Measurements from ENCODE around the gene RPS3A. TPM values are rescaled to one million over a fixed set of nuclear protein-coding genes. Genes with fewer than 3 reads are reported as not detected.
"Not testable (repeated sequence)": the region's sequence is repeated elsewhere in the genome, so short reads cannot be mapped to it uniquely, and the experiment has no call there.

The RPS3A gene
- total RNA-seq, 4 donors from 2014 or later = 905 to 2,947 (median 1,612) TPM

GRCh38 chr4:151133311-151133710, 33.9 kb downstream of the RPS3A start:
- TF ChIP-seq EP300 (IDR thresholded peaks at IDR 0.05; ENCODE audit: low read depth) (no peak), POLR2AphosphoS5 (IDR thresholded peaks at IDR 0.05) (no peak), POLR2A (IDR thresholded peaks at IDR 0.05) (no peak), CTCF (IDR thresholded peaks at IDR 0.05) (no peak)
- Histone ChIP-seq H3K4me1 (no peaks in the 10 kb centered on the region), H3K27ac (no peak overlapping the region), H3K9me3 (no peaks in the 10 kb centered on the region), H3K27me3 (no peaks in the 10 kb centered on the region), H3K36me3 (peaks cover 0 to 61% (median 22%) of the 10 kb centered on the region in 4 donors), H3K4me3 (no peak overlapping the region)
- DNase-seq = no peak
- intact Hi-C loops (cut with DNase I; ENCODE audit: low total_unique reads) (no loop called here), in situ Hi-C loops (cut with MboI; ENCODE audit: low pct_ligation_motif_present in 1 of 4, low pct_unique_long_range_greater_than_20kb in 1 of 4, low sequenced_read_pairs in 3 of 4) (loop anchor here in 1 of 4 donors (25.0 kb wide), 1 partner anchor 229 kb away; no protein-coding TSS in a partner anchor)
- WGBS, 2 donors (ENCODE audit: low coverage in 1 of 2) = 64 to 84% methylated on average over 5 of the region's 5 CpGs

- intact Hi-C loops (cut with DNase I; ENCODE audit: low total_unique reads) = not testable (repeated sequence)
Observed at GRCh38 chr4:151136048-151136447, 36.6 kb downstream of the RPS3A start.

GRCh38 chr4:151139814-151140213, 40.4 kb downstream of the RPS3A start:
- Histone ChIP-seq H3K27ac (no peak overlapping the region), H3K4me3 (no peak overlapping the region), H3K36me3 (peaks cover 0 to 47% (median 9%) of the 10 kb centered on the region in 4 donors), H3K4me1 (no peaks in the 10 kb centered on the region), H3K9me3 (no peaks in the 10 kb centered on the region), H3K27me3 (no peaks in the 10 kb centered on the region)
- intact Hi-C loops (cut with DNase I; ENCODE audit: low total_unique reads) = no loop called here
- no peak for DNase-seq
- WGBS, 2 donors (ENCODE audit: low coverage in 1 of 2) = 92 to 100% methylated on average over 1 of the region's 1 CpG
- in situ Hi-C loops (cut with MboI; ENCODE audit: low pct_ligation_motif_present in 1 of 4, low pct_unique_long_range_greater_than_20kb in 1 of 4, low sequenced_read_pairs in 3 of 4) = loop anchor here in 1 of 4 donors (25.0 kb wide), 1 partner anchor 222 kb away; no protein-coding TSS in a partner anchor
- no peak for TF ChIP-seq POLR2AphosphoS5 (IDR thresholded peaks at IDR 0.05)
- TF ChIP-seq EP300 (IDR thresholded peaks at IDR 0.05; ENCODE audit: low read depth) = no peak
- no peak for TF ChIP-seq CTCF (IDR thresholded peaks at IDR 0.05)
- TF ChIP-seq POLR2A (IDR thresholded peaks at IDR 0.05) = no peak

More at GRCh38 chr4:151136048-151136447, 36.6 kb downstream of the RPS3A start:
- H3K27ac ChIP-seq, H3K9me3 ChIP-seq, H3K4me1 ChIP-seq, H3K27me3 ChIP-seq, DNase-seq, H3K4me3 ChIP-seq: not testable (repeated sequence)
- H3K36me3 ChIP-seq = peaks cover 0 to 49% (median 19%) of the 10 kb centered on the region in 4 donors
- WGBS, 2 donors (ENCODE audit: low coverage in 1 of 2) = 93 to 96% methylated on average over 3 of the region's 3 CpGs
- in situ Hi-C loops (cut with MboI; ENCODE audit: low pct_ligation_motif_present in 1 of 4, low pct_unique_long_range_greater_than_20kb in 1 of 4, low sequenced_read_pairs in 3 of 4) = loop anchor here in 1 of 4 donors (25.0 kb wide), 1 partner anchor 226 kb away; no protein-coding TSS in a partner anchor

- in situ Hi-C loops (cut with MboI; ENCODE audit: low pct_ligation_motif_present in 1 of 4, low pct_unique_long_range_greater_than_20kb in 1 of 4, low sequenced_read_pairs in 3 of 4) = loop anchor here in 1 of 4 donors (25.0 kb wide), 1 partner anchor 220 kb away; no protein-coding TSS in a partner anchor
- intact Hi-C loops (cut with DNase I; ENCODE audit: low total_unique reads) = no loop called here
- no peaks in the 10 kb centered on the region for H3K9me3 ChIP-seq
- WGBS, 2 donors (ENCODE audit: low coverage in 1 of 2) = 93% methylated on average over 1 of the region's 1 CpG; no CpG with 5 or more reads in 1 of the 2 donors
- no peaks in the 10 kb centered on the region for H3K27me3 ChIP-seq
- no peak for TF ChIP-seq EP300 (IDR thresholded peaks at IDR 0.05; ENCODE audit: low read depth)
- no peak for TF ChIP-seq POLR2A (IDR thresholded peaks at IDR 0.05)
- TF ChIP-seq CTCF (IDR thresholded peaks at IDR 0.05) = no peak
- TF ChIP-seq POLR2AphosphoS5 (IDR thresholded peaks at IDR 0.05) = no peak
- no peak overlapping the region for H3K4me3 ChIP-seq
- H3K4me1 ChIP-seq = no peaks in the 10 kb centered on the region
- peaks cover 0 to 60% (median 11%) of the 10 kb centered on the region in 4 donors for H3K36me3 ChIP-seq
- no peak overlapping the region for H3K27ac ChIP-seq
- DNase-seq = no peak
Observed at GRCh38 chr4:151142758-151143157, 43.3 kb downstream of the RPS3A start.

GRCh38 chr4:151143162-151143561, 43.7 kb downstream of the RPS3A start:
- Histone ChIP-seq H3K9me3 (no peaks in the 10 kb centered on the region), H3K4me1 (no peaks in the 10 kb centered on the region), H3K36me3 (peaks cover 0 to 56% (median 9%) of the 10 kb centered on the region in 4 donors), H3K27ac (no peak overlapping the region), H3K27me3 (no peaks in the 10 kb centered on the region), H3K4me3 (no peak overlapping the region)
- in situ Hi-C loops (cut with MboI; ENCODE audit: low pct_ligation_motif_present in 1 of 4, low pct_unique_long_range_greater_than_20kb in 1 of 4, low sequenced_read_pairs in 3 of 4) (loop anchor here in 1 of 4 donors (25.0 kb wide), 1 partner anchor 219 kb away; no protein-coding TSS in a partner anchor), intact Hi-C loops (cut with DNase I; ENCODE audit: low total_unique reads) (no loop called here)
- DNase-seq = no peak
- TF ChIP-seq POLR2A (IDR thresholded peaks at IDR 0.05) (no peak), EP300 (IDR thresholded peaks at IDR 0.05; ENCODE audit: low read depth) (no peak), CTCF (IDR thresholded peaks at IDR 0.05) (no peak), POLR2AphosphoS5 (IDR thresholded peaks at IDR 0.05) (no peak)
- whole genome bisulfite sequencing, 2 donors (ENCODE audit: low coverage in 1 of 2) = 63 to 67% methylated on average over 2 of the region's 2 CpGs

Data from transverse colon (tissue), 4 donors.